GM19372 (cell line): ENCODE data around the gene LRRN4.
"Not testable (repeated sequence)": the region's sequence is repeated elsewhere in the genome, so short reads cannot be mapped to it uniquely, and the experiment has no call there.

Experiments
- ATAC-seq: cut with Tn5 transposase; IDR thresholded peaks from one replicate; pipeline ENCODE4 v1.9.1; 2021; ENCODE audit warnings: mild to moderate bottlenecking, low read depth, moderate library complexity; ENCODE audit not compliant: unreplicated experiment

Gene LRRN4

GRCh38 chr20:6034134-6034969 lies 19.5 kb downstream of the LRRN4 start:
- ATAC-seq = no peak

GRCh38 chr20:6032907-6033306 lies 21.0 kb downstream of the LRRN4 start:
- ATAC-seq = not testable (repeated sequence)

- ATAC-seq = no peak
Measured at GRCh38 chr20:6030453-6031080, 23.3 kb downstream of the LRRN4 start.

- no peak for ATAC-seq
Measured at GRCh38 chr20:6029538-6029937, 24.3 kb downstream of the LRRN4 start.

- ATAC-seq = no peak
Measured at GRCh38 chr20:6028818-6029217, 25.0 kb downstream of the LRRN4 start.

GRCh38 chr20:6026051-6026450 lies 27.8 kb downstream of the LRRN4 start:
- no peak for ATAC-seq

GRCh38 chr20:6024768-6025167 lies 29.1 kb downstream of the LRRN4 start:
- no peak for ATAC-seq

- ATAC-seq = no peak
Measured at GRCh38 chr20:6017880-6018279, 36.0 kb downstream of the LRRN4 start.

- no peak for ATAC-seq
Measured at GRCh38 chr20:6017467-6017866, 36.4 kb downstream of the LRRN4 start.

- ATAC-seq = no peak
Measured at GRCh38 chr20:6014957-6015356, 38.9 kb downstream of the LRRN4 start.

- ATAC-seq = no peak
Measured at GRCh38 chr20:6014017-6014416, 39.8 kb downstream of the LRRN4 start.

- no peak for ATAC-seq
Measured at GRCh38 chr20:6012179-6012578, 41.7 kb downstream of the LRRN4 start.

GRCh38 chr20:6008254-6008653 lies 45.6 kb downstream of the LRRN4 start:
- no peak for ATAC-seq

- ATAC-seq = no peak
Measured at GRCh38 chr20:6007529-6008103, 46.2 kb downstream of the LRRN4 start.

- no peak for ATAC-seq
Measured at GRCh38 chr20:6007094-6007528, 46.7 kb downstream of the LRRN4 start.

GRCh38 chr20:6006603-6006949 lies 47.3 kb downstream of the LRRN4 start:
- ATAC-seq = no peak

GRCh38 chr20:6000871-6001270 lies 53.0 kb downstream of the LRRN4 start:
- no peak for ATAC-seq

GRCh38 chr20:5999783-6000182 lies 54.1 kb downstream of the LRRN4 start:
- no peak for ATAC-seq

- peak; percentile 98 for ATAC-seq
Measured at GRCh38 chr20:5996765-5997164, 57.1 kb downstream of the LRRN4 start.

- ATAC-seq = no peak
Measured at GRCh38 chr20:5991623-5992441, 62.0 kb downstream of the LRRN4 start.

- ATAC-seq = no peak
Measured at GRCh38 chr20:5990946-5991345, 62.9 kb downstream of the LRRN4 start.
